GM04504 (cell line): ENCODE measurements around the gene TBXAS1.

Experiments
- DNase-seq: peaks from one replicate; pipeline ENCODE4 v3.0.0-alpha.2; 2012; ENCODE audit warnings: low read depth

The TBXAS1 gene

GRCh38 chr7:139855498-139856270 lies 26.6 kb downstream of the TBXAS1 start:
- no peak for DNase-seq

DNA sequence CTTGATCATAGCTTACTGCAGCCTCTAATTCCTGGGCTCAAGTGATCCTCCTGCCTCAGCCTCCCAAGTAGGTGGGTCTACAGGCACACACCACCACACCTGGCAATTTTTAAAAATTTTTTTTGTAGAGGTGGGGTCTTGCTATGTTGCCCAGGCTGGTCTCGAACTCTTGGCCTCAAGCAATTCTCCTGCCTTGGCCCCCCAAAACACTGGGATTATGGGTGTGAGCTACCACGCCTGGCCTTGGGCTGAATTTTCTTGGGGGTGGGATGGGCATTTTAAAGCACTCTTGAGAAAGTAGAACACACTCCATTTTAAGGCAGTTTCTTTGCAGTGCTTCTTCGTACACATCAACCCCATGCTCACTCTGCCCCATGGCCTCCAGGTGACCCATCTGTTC lies 28.7 kb downstream of the TBXAS1 start:
- no peak for DNase-seq

- no peak for DNase-seq
Measured at GRCh38 chr7:139860090-139860775, 31.2 kb downstream of the TBXAS1 start.

GRCh38 chr7:139861803-139862202 lies 32.7 kb downstream of the TBXAS1 start:
- DNase-seq = no peak

DNA sequence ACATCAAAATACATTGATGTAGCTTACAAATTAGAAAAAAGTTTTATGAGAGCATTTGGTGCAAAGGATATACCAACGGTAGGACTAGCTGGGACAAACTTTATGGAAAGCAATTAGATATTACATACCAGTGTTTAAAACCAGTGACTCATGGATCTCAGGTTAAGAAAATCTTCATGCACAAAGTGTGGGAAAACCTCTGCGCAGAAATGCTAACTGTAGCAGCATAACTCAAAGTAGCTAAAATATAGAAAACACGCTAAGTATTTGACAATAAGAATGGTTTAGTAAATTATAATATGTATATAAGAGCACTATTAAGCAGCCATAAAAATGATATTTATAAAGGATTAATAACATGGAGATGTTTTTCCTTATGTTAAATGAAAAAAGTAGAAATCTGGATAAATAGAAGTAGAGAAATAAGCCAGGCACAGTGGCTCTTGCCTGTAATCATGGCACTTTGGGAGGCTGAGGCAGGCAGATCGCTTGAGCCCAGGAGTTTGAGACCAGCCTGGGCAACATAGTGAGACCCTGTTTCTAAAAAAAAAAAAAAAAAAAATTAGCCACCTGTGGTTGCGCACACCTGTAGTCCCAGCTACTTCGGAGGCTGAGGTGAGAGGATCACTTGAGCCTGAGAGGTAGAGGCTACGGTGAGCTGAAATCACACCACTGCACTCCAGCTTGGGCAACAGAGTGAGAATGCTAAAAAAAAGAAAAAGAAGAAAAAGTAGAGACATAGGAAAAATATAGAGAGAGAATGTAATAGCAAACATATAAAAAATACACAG lies 37.2 kb downstream of the TBXAS1 start:
- no peak for DNase-seq

DNA sequence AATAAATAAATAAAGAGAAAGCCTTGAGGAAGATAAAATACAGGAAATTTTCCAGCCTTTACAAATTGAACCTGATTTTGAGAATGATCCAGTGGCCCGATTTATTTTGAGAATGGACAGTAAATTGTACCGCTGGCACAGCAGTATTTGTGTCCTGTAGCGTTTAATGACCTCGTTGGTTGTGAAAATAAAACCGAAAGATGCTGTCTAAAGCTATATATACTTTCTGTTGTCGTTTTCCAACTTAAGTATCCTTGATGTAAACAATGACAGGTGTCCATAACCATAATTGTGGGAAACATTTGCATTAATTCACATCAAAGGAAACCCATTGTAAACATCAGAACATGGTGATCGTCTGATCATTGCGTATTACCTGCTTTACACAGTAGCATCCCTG lies 38.8 kb downstream of the TBXAS1 start:
- no peak for DNase-seq

- no peak for DNase-seq
Measured at GRCh38 chr7:139869886-139870285, 40.8 kb downstream of the TBXAS1 start.

GRCh38 chr7:139870380-139870779 lies 41.3 kb downstream of the TBXAS1 start:
- DNase-seq = no peak

DNA sequence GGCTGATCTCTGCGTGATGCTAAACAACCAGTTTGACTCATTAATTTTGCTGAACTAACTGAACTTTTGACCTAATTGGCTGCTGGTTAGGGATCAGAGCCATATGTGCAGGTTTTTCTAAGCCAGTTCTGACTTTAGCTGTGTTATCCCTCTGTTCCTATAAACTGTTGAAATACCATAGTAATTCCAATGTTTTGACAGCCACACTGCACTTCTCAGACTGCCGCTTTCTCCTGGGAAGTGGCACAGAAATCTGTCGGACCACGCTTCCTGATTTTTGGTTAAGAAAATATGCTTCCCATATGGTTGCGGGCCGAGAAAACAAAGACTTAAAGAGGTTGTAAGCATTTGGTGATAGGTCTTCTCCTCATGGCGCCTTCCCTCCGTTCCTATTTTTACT lies 42.3 kb downstream of the TBXAS1 start:
- DNase-seq = peak; percentile 50

GRCh38 chr7:139871820-139872219 lies 42.8 kb downstream of the TBXAS1 start:
- DNase-seq = no peak

- DNase-seq = no peak
Measured at GRCh38 chr7:139873593-139874301, 44.7 kb downstream of the TBXAS1 start.

GRCh38 chr7:139874302-139874629 lies 45.2 kb downstream of the TBXAS1 start:
- DNase-seq = no peak

GRCh38 chr7:139875821-139876241 lies 46.8 kb downstream of the TBXAS1 start:
- no peak for DNase-seq

GRCh38 chr7:139876622-139877283 lies 47.7 kb downstream of the TBXAS1 start:
- no peak for DNase-seq

GRCh38 chr7:139883814-139884213 lies 54.8 kb downstream of the TBXAS1 start:
- no peak for DNase-seq

DNA sequence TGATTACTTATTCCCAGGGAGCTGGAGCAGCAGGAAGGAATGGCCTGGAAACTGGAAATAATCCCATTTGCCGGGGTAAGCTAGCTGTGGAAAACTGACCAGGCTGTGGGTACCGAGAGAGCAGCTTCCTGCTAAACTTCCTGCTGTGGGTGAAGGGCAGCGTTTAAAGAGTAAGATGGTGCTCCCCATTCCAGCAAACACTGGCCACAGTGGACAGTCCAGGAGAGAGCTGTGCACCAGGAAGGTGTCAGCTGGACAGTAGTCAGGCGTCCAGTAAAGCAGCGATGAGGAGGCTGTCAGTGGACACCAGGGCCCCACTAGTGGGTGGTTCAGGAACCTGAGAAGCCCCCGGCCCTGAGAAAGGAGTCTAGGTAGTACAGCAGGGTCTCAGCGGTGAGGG lies 55.4 kb downstream of the TBXAS1 start:
- DNase-seq = no peak

- no peak for DNase-seq
Measured at GRCh38 chr7:139885511-139885910, 56.4 kb downstream of the TBXAS1 start.

DNA sequence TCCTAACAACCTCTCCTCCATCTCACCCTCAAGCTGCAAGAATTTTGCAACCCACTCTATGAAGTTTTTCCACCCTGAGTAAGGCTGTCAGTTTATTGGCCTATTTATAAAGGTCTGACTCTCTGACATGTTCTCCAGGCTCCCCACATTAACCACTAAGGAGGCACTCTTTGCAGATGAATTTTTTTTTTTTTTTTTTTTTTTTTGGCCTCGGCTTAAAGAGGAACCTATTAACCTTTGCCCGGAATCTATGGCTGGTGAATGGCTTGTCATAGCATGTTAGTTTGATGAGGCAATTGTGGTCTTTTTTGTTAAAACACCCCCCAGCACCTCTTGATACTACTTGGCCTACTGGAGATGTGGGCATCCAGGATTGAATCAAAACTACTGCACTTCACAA lies 57.1 kb downstream of the TBXAS1 start:
- no peak for DNase-seq

- no peak for DNase-seq
Measured at GRCh38 chr7:139886899-139887298, 57.8 kb downstream of the TBXAS1 start.

DNA sequence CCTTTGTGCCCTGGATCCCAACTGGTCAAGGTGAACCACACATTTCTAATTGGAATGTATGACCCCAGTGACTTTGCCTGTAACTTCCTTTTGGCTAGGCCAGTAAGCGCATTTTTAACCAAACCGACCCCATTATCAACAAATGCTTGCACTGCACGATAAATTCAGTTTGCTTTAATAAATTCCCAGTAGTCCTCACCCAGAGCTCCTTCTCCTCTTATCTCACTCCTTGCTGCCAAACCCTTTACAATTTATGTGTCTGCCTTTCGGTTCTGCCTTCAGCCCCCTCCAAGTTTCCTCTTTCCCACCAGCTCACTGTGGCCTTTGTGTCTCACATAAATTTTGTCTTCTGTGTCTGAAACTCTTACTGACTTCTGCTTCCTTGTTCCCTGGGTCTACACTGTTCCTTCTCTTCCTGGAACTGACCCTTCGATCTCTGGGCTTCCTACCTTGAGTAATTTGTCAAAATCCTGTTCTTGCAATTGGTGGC lies 59.0 kb downstream of the TBXAS1 start:
- DNase-seq = no peak

DNA sequence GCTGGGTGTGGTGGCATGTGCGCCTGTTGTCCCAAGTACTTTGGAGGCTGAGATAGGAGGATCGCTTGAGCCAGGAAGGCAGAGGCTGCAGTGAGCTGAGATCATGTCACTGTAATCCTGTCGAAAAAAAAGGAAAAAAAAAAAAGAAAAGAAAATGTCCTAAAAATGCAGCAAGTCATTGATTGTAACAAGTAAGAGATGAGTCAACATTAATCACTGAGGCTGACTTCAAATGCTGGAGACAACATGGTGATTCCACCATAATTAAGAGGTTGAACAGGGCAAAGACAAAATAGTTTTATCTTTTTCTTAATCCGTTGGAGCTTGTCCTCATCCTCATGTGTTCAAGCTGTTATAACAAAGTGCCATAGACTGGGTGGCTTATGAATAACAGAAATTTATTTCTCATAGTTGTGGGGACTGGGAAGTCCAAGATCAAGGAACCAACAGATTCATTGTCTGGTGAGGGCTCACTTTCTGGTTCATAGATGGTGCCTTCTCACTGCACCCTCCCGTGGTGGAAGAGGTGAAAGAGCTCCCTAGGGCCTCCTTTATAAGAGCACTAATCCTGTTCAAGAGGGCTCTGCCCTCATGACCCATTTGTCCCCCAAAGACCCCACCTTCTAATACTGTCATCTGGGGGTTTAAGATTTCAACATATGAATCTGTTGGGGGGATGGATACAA lies 60.3 kb downstream of the TBXAS1 start:
- DNase-seq = no peak
